H1 (cell line): ENCODE data around the gene ZBTB18. TPM values are rescaled to one million over a fixed set of nuclear protein-coding genes. Genes with fewer than 3 reads are reported as not detected.

Experiments used
- CTCF ChIA-PET: fragments of 300-600 bp; sonication (Branson Sonifier 250); formaldehyde crosslinking; loops from one replicate; lab custom pipeline; 2021; ENCODE audit not compliant: partially characterized antibody; lab: Charles Lee
- POLR2A ChIA-PET: fragments of 300-600 bp; sonication (Branson Sonifier 250); formaldehyde crosslinking; loops from one replicate; lab custom pipeline; 2021; ENCODE audit warnings: inconsistent platforms; ENCODE audit not compliant: partially characterized antibody; lab: Charles Lee
- DNase-seq, 2 experiments: peaks; one replicate each; pipeline versions ENCODE4 v3.0.0 to v3.0.0-alpha.2; 2010 to 2022; ENCODE audit warnings: low spot score in 2 of 2, low read depth in 1 of 2, mixed read lengths in 1 of 2
- FAIRE-seq: peaks from 2 replicates; lab custom pipeline; 2011; peaks lifted over from hg19 to GRCh38; lab: Jason Lieb, UNC
- H2AFZ ChIP-seq: 2 replicates; pipeline ENCODE4 v1.8.1; 2012; ENCODE audit warnings: low read length, inconsistent platforms
- H2AK5ac ChIP-seq: 2 replicates; pipeline ENCODE4 v1.6.1; 2013; ENCODE audit warnings: low read depth, low read length
- H2BK120ac ChIP-seq: replicated peaks from 2 replicates; pipeline ENCODE3; 2013; ENCODE audit warnings: low read depth, low read length, inconsistent platforms
- H2BK12ac ChIP-seq: 2 replicates; pipeline ENCODE4 v1.6.1; 2013; ENCODE audit warnings: low read depth, low read length
- H2BK15ac ChIP-seq: 2 replicates; pipeline ENCODE4 v1.6.1; 2013; ENCODE audit warnings: low read length
- H2BK20ac ChIP-seq: 2 replicates; pipeline ENCODE4 v1.6.1; 2013; ENCODE audit warnings: low read length
- H2BK5ac ChIP-seq: 2 replicates; pipeline ENCODE4 v1.6.1; 2013; ENCODE audit warnings: low read depth, low read length
- H3K14ac ChIP-seq: 2 replicates; pipeline ENCODE4 v1.6.1; 2013; ENCODE audit warnings: inconsistent platforms; ENCODE audit not compliant: insufficient read length
- H3K18ac ChIP-seq: 2 replicates; pipeline ENCODE4 v1.6.1; 2013; ENCODE audit warnings: low read length; ENCODE audit errors: extremely low read depth
- H3K23ac ChIP-seq: 2 replicates; pipeline ENCODE4 v1.6.1; 2013; ENCODE audit warnings: inconsistent platforms; ENCODE audit not compliant: insufficient read length
- H3K23me2 ChIP-seq: 2 replicates; pipeline ENCODE4 v1.6.1; 2013; ENCODE audit warnings: low read depth, low read length
- H3K27ac ChIP-seq: 2 replicates; pipeline ENCODE4 v1.6.1; 2011; ENCODE audit warnings: low read depth, low read length, inconsistent platforms
- H3K27me3 ChIP-seq, 4 experiments: replicated peaks in 1 of 4; 1 replicate in 1 of 4; 2 replicates in 3 of 4; pipeline versions ENCODE4 v1.6.1 to v1.8.1; 2011 to 2013; ENCODE audit warnings: low read length in 3 of 4, mild to moderate bottlenecking in 3 of 4, inconsistent platforms in 2 of 4, mixed read lengths in 2 of 4, moderate library complexity in 1 of 4; ENCODE audit not compliant: control insufficient read depth in 3 of 4, insufficient read depth in 3 of 4; ENCODE audit errors: extremely low read depth in 1 of 4
- H3K36me3 ChIP-seq, 4 experiments: 2 replicates each; pipeline versions ENCODE4 v1.6.1 to v1.8.1; 2011 to 2013; ENCODE audit warnings: mild to moderate bottlenecking in 4 of 4, low read length in 3 of 4, moderate library complexity in 2 of 4, control low read depth in 1 of 4, inconsistent platforms in 1 of 4; ENCODE audit not compliant: insufficient read depth in 4 of 4, control insufficient read depth in 2 of 4
- H3K4ac ChIP-seq: replicated peaks from 2 replicates; pipeline ENCODE3; 2013; ENCODE audit warnings: low read length, low read depth, mixed read lengths, inconsistent platforms; ENCODE audit not compliant: insufficient read length
- H3K4me1 ChIP-seq, 4 experiments: replicated peaks in 1 of 4; 1 replicate in 1 of 4; 2 replicates in 3 of 4; pipeline versions ENCODE4 v1.6.1 to v1.8.1; 2011 to 2013; ENCODE audit warnings: low read length in 3 of 4, inconsistent platforms in 2 of 4, mixed read lengths in 1 of 4; ENCODE audit not compliant: insufficient read depth in 4 of 4, control insufficient read depth in 3 of 4
- H3K4me2 ChIP-seq, 2 experiments: 2 replicates each; pipeline versions ENCODE4 v1.6.1 to v1.8.1; 2011 to 2013; ENCODE audit warnings: low read depth in 2 of 2, low read length in 2 of 2, control low read depth in 1 of 2, inconsistent platforms in 1 of 2, mild to moderate bottlenecking in 1 of 2; ENCODE audit not compliant: insufficient read depth in 1 of 2
- H3K4me3 ChIP-seq, 4 experiments: fragments of 200-600, 300-600 bp in 1 of 4; sonication (generic), shearing (Covaris generic), sonication (Bioruptor Twin) in 1 of 4; 2 replicates each; pipeline versions ENCODE4 v1.5.1 to v1.8.1; 2011 to 2016; ENCODE audit warnings: low read length in 4 of 4, low read depth in 3 of 4, control low read depth in 2 of 4, inconsistent platforms in 2 of 4, mild to moderate bottlenecking in 2 of 4, mixed read lengths in 1 of 4, moderate library complexity in 1 of 4; ENCODE audit not compliant: insufficient read depth in 2 of 4; ENCODE audit errors: extremely low read depth in 1 of 4
- H3K56ac ChIP-seq: replicated peaks from 2 replicates; pipeline ENCODE3; 2013; ENCODE audit warnings: low read depth, mild to moderate bottlenecking, mixed read lengths, low read length, inconsistent platforms; ENCODE audit not compliant: insufficient read length
- H3K79me1 ChIP-seq: 2 replicates; pipeline ENCODE4 v1.6.1; 2013; ENCODE audit warnings: low read depth, low read length, control low read depth
- H3K79me2 ChIP-seq, 2 experiments: 2 replicates each; pipeline versions ENCODE4 v1.6.1 to v1.8.1; 2012 to 2013; ENCODE audit warnings: low read length in 2 of 2, mild to moderate bottlenecking in 2 of 2, inconsistent platforms in 1 of 2; ENCODE audit not compliant: insufficient read depth in 2 of 2, control insufficient read depth in 1 of 2
- H3K9ac ChIP-seq, 4 experiments: replicated peaks in 1 of 4; 1 replicate in 1 of 4; 2 replicates in 3 of 4; pipeline versions ENCODE4 v1.6.1 to v1.8.1; 2011 to 2013; ENCODE audit warnings: low read depth in 3 of 4, low read length in 3 of 4, control low read depth in 2 of 4, mild to moderate bottlenecking in 2 of 4, moderate library complexity in 2 of 4, inconsistent platforms in 1 of 4; ENCODE audit errors: extremely low read depth in 1 of 4
- H3K9me3 ChIP-seq, 2 experiments: 2 replicates each; pipeline versions ENCODE4 v1.6.1 to v1.8.1; 2012 to 2013; ENCODE audit warnings: mild to moderate bottlenecking in 2 of 2, moderate library complexity in 2 of 2, control low read depth in 1 of 2, inconsistent platforms in 1 of 2, low read depth in 1 of 2, low read length in 1 of 2, mixed read lengths in 1 of 2; ENCODE audit not compliant: insufficient read depth in 2 of 2
- H4K20me1 ChIP-seq, 2 experiments: replicated peaks in 1 of 2; 2 replicates each; pipeline versions ENCODE3 to v1.8.1; 2011 to 2013; ENCODE audit warnings: inconsistent platforms in 2 of 2, low read length in 2 of 2, mild to moderate bottlenecking in 1 of 2; ENCODE audit not compliant: insufficient read depth in 2 of 2, control insufficient read depth in 1 of 2
- H4K5ac ChIP-seq: 2 replicates; pipeline ENCODE4 v1.6.1; 2013; ENCODE audit warnings: low read length, low read depth, mixed read lengths, inconsistent platforms; ENCODE audit not compliant: insufficient read length
- H4K8ac ChIP-seq: 2 replicates; pipeline ENCODE4 v1.8.0; 2013; ENCODE audit warnings: mild to moderate bottlenecking, moderate library complexity, low read length, inconsistent platforms; ENCODE audit not compliant: insufficient read depth; ENCODE audit errors: extremely low read depth
- H4K91ac ChIP-seq: replicated peaks from 2 replicates; pipeline ENCODE3; 2013; ENCODE audit warnings: low read length, mixed read lengths, inconsistent platforms; ENCODE audit not compliant: insufficient read length
- CEBPB ChIP-seq: IDR thresholded peaks from 2 replicates; pipeline ENCODE4 v1.6.1; 2012; ENCODE audit warnings: low read depth, low read length
- TEAD4 ChIP-seq: IDR thresholded peaks from 2 replicates; pipeline ENCODE4 v1.6.1; 2012; ENCODE audit warnings: low read depth, low read length, inconsistent platforms, mixed read lengths
- WGBS, 2 experiments: shearing (Covaris generic) in 1 of 2; methylation state at CpG; one replicate each; pipeline versions ENCODE4 v1.1.6 to v1.1.7; 2013 to 2015; ENCODE audit warnings: low lambda C conversion rate in 2 of 2, mixed read lengths in 2 of 2, inconsistent platforms in 1 of 2, low coverage in 1 of 2, missing lambda C conversion rate in 1 of 2; ENCODE audit not compliant: insufficient replicate concordance in 2 of 2, insufficient coverage in 1 of 2, insufficient read length in 1 of 2; ENCODE audit errors: extremely low coverage in 1 of 2, missing lambda C conversion rate in 1 of 2; 5-methylcytosine and 5-hydroxymethylcytosine counted together
- polyA plus RNA-seq, 7 experiments: library from polyadenylated mRNA; depleted of rRNA in 3 of 7; stranded (reverse) in 5 of 7; unstranded in 2 of 7; fragments of >200 nt in 5 of 7; fragments of 200-250 nt in 2 of 7; gene quantifications; 1 replicate in 5 of 7; 2 replicates in 1 of 7; 4 replicates in 1 of 7; pipeline versions ENCODE4 v1.2.1 to v1.2.3, GENCODE V29; 2011 to 2013; ENCODE audit warnings: missing spikeins in 2 of 7, mixed read lengths in 2 of 7
- total RNA-seq: library from RNA; stranded (reverse); fragmentation: NEBNext Ultra II Directional; extraction: Animal tissue kit (Norgen Biotek cat#: 25700); gene quantifications from 2 replicates; pipeline ENCODE4 v1.2.1, GENCODE V29; 2021

The ZBTB18 gene
- total and polyA plus RNA-seq, 2 of the 8 experiments (the other 6 are each of a cell fraction or from before 2014, with no cell fraction given), result 8.5 to 14.4 TPM

- no peak overlapping the region for H3K27ac ChIP-seq
- no peak overlapping the region for H2BK120ac ChIP-seq
- H4K8ac ChIP-seq, result no peak overlapping the region
- H3K27me3 ChIP-seq, result no peaks in the 10 kb centered on the region
- H3K9ac ChIP-seq, result no peak overlapping the region
- H3K4ac ChIP-seq, result no peak overlapping the region
- H2AFZ ChIP-seq, result no peak overlapping the region
- CTCF ChIA-PET, result interaction anchor here (1.2 kb wide), 1 partner anchor 10 kb away, joined by 4 read pairs; no protein-coding TSS in a partner anchor
- H3K36me3 ChIP-seq, result no peaks in the 10 kb centered on the region
- no peak overlapping the region for H3K14ac ChIP-seq
- H3K4me2 ChIP-seq, result no peak overlapping the region
- no peak overlapping the region for H3K23ac ChIP-seq
- H2BK20ac ChIP-seq, result no peak overlapping the region
- TF ChIP-seq CEBPB, result 0 out of 2 replicates have a peak, but pooled peaks have one; percentile 21
- no peak for TF ChIP-seq TEAD4
- no peak overlapping the region for H2AK5ac ChIP-seq
- H2BK15ac ChIP-seq, result no peak overlapping the region
- H3K79me2 ChIP-seq, result no peaks in the 10 kb centered on the region
- H3K18ac ChIP-seq, result peak overlapping the region; percentile 51; the same call in 1 of the 2 replicates
- H3K79me1 ChIP-seq, result no peaks in the 10 kb centered on the region
- H3K23me2 ChIP-seq, result no peaks in the 10 kb centered on the region
- H2BK5ac ChIP-seq, result 0 out of 2 replicates have a peak overlapping the region, but pooled peaks have one; percentile 15
- POLR2A ChIA-PET, result no interaction called here
- no peaks in the 10 kb centered on the region for H4K20me1 ChIP-seq
- FAIRE-seq, result no peak
- H3K9me3 ChIP-seq, result no peaks in the 10 kb centered on the region
- peak overlapping the region; percentile 36 for H4K5ac ChIP-seq
- no peak overlapping the region for H3K56ac ChIP-seq
- DNase-seq, result no peak
- 68% methylated on average over 4 of the region's 4 CpGs; no CpG with 5 or more reads in 1 of the 2 experiments for WGBS, 2 experiments
- peaks cover 0 to 11% (median 3%) of the 10 kb centered on the region in 4 experiments; a peak in 5 of 7 replicates for H3K4me1 ChIP-seq
- no peak overlapping the region for H3K4me3 ChIP-seq
- H4K91ac ChIP-seq, result no peak overlapping the region
- H2BK12ac ChIP-seq, result no peak overlapping the region
These were observed 31.0 kb upstream of the ZBTB18 start for GRCh38 chr1:244019982-244020485.
